Liver (tissue), 3 donors: ENCODE data around the gene TGFBR1.

Source experiments
- EGR1 ChIP-seq, 2 donors: IDR thresholded peaks; 2 replicates each; pipeline ENCODE4 v1.6.1; 2016 to 2018; ENCODE audit warnings: antibody characterized with exemption in 2 of 2, low read depth in 2 of 2
- FOXA1 ChIP-seq: IDR thresholded peaks from 2 replicates; pipeline ENCODE4 v1.6.1; 2016; ENCODE audit warnings: antibody characterized with exemption
- HNF4A ChIP-seq, 2 donors: conservative IDR thresholded peaks; 2 replicates each; pipeline ENCODE4 v1.6.1; 2016; ENCODE audit warnings: antibody characterized with exemption in 2 of 2, mild to moderate bottlenecking in 2 of 2
- JUND ChIP-seq, 2 donors: IDR thresholded peaks; 2 replicates each; pipeline ENCODE4 v1.6.1; 2016; ENCODE audit warnings: antibody characterized with exemption in 2 of 2
- RAD21 ChIP-seq, 2 donors: IDR thresholded peaks; 2 replicates each; pipeline ENCODE4 v1.6.1; 2016; ENCODE audit warnings: antibody characterized with exemption in 2 of 2, mild to moderate bottlenecking in 2 of 2
- RXRA ChIP-seq, 2 donors: IDR thresholded peaks; 2 replicates each; pipeline ENCODE4 v1.6.1; 2017 to 2018; ENCODE audit warnings: antibody characterized with exemption in 2 of 2, mild to moderate bottlenecking in 1 of 2
- SP1 ChIP-seq: IDR thresholded peaks from 2 replicates; pipeline ENCODE4 v1.6.1; 2018; ENCODE audit warnings: antibody characterized with exemption, mild to moderate bottlenecking
- TAF1 ChIP-seq: conservative IDR thresholded peaks from 2 replicates; pipeline ENCODE4 v1.6.1; 2016; ENCODE audit warnings: antibody characterized with exemption, mild to moderate bottlenecking
- YY1 ChIP-seq: IDR thresholded peaks from 2 replicates; pipeline ENCODE4 v1.6.1; 2016; ENCODE audit warnings: antibody characterized with exemption, mild to moderate bottlenecking
- TF ChIP-seq, protein P1 (sequence below): IDR thresholded peaks from 2 replicates; pipeline ENCODE4 v1.6.1; 2016; ENCODE audit warnings: antibody characterized with exemption
- TF ChIP-seq, protein P2 (sequence below): fragments of 150-350 bp; IDR thresholded peaks from 2 replicates; pipeline ENCODE4 v1.5.1; 2017; ENCODE audit warnings: improper control_type of control experiment, low read depth, low read length; ENCODE audit not compliant: missing input control
- TF ChIP-seq, protein P3 (sequence below): IDR thresholded peaks from 2 replicates; pipeline ENCODE4 v1.6.1; 2016; ENCODE audit warnings: antibody characterized with exemption
- TF ChIP-seq, protein P4 (sequence below): IDR thresholded peaks from 2 replicates; pipeline ENCODE4 v1.6.1; 2016; ENCODE audit warnings: antibody characterized with exemption
- TF ChIP-seq, protein P5 (sequence below): IDR thresholded peaks from 2 replicates; pipeline ENCODE4 v1.6.1; 2016; ENCODE audit warnings: antibody characterized with exemption, mild to moderate bottlenecking
- donor health status: healthy.
- donor health status: healthy.

DNA sequence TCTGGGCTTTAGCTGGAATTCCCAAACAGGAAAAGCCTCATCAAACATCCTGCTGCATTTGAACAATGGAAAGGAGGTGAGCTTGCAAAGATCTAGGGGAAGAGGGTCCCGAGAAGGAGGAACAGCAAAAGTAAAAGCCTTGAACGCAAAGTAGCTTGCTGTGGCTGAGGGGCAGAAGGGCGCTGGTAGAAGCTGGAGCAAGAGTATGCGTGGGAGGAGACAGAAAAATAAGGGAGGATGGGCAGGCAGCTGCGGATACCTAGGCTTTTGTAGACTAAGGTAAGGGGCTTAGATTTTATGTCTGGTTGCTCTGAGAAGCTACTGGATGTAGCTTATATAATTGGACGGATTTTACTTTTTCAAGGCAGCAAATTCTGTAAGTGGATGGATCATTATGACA, 21.9 kb upstream of the TGFBR1 start:
- TF ChIP-seq, protein P1, sequence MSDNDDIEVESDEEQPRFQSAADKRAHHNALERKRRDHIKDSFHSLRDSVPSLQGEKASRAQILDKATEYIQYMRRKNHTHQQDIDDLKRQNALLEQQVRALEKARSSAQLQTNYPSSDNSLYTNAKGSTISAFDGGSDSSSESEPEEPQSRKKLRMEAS = no peak
- TF ChIP-seq, protein P2, sequence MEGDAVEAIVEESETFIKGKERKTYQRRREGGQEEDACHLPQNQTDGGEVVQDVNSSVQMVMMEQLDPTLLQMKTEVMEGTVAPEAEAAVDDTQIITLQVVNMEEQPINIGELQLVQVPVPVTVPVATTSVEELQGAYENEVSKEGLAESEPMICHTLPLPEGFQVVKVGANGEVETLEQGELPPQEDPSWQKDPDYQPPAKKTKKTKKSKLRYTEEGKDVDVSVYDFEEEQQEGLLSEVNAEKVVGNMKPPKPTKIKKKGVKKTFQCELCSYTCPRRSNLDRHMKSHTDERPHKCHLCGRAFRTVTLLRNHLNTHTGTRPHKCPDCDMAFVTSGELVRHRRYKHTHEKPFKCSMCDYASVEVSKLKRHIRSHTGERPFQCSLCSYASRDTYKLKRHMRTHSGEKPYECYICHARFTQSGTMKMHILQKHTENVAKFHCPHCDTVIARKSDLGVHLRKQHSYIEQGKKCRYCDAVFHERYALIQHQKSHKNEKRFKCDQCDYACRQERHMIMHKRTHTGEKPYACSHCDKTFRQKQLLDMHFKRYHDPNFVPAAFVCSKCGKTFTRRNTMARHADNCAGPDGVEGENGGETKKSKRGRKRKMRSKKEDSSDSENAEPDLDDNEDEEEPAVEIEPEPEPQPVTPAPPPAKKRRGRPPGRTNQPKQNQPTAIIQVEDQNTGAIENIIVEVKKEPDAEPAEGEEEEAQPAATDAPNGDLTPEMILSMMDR = no peak
- TF ChIP-seq RAD21 (IDR thresholded peaks at IDR 0.05) (no peak), TAF1 (no peak), HNF4A (conservative IDR thresholded peaks at IDR 0.05) (no peak), JUND (IDR thresholded peaks at IDR 0.05) (no peak), RXRA (IDR thresholded peaks at IDR 0.05) (no peak), SP1 (no peak), FOXA1 (no peak), EGR1 (IDR thresholded peaks at IDR 0.05; ENCODE audit: low read depth in 2 of 2) (no peak), YY1 (no peak)
- TF ChIP-seq, protein P3, sequence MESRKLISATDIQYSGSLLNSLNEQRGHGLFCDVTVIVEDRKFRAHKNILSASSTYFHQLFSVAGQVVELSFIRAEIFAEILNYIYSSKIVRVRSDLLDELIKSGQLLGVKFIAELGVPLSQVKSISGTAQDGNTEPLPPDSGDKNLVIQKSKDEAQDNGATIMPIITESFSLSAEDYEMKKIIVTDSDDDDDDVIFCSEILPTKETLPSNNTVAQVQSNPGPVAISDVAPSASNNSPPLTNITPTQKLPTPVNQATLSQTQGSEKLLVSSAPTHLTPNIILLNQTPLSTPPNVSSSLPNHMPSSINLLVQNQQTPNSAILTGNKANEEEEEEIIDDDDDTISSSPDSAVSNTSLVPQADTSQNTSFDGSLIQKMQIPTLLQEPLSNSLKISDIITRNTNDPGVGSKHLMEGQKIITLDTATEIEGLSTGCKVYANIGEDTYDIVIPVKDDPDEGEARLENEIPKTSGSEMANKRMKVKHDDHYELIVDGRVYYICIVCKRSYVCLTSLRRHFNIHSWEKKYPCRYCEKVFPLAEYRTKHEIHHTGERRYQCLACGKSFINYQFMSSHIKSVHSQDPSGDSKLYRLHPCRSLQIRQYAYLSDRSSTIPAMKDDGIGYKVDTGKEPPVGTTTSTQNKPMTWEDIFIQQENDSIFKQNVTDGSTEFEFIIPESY = no peak
- TF ChIP-seq, protein P4, sequence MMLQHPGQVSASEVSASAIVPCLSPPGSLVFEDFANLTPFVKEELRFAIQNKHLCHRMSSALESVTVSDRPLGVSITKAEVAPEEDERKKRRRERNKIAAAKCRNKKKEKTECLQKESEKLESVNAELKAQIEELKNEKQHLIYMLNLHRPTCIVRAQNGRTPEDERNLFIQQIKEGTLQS = no peak
- TF ChIP-seq, protein P5, sequence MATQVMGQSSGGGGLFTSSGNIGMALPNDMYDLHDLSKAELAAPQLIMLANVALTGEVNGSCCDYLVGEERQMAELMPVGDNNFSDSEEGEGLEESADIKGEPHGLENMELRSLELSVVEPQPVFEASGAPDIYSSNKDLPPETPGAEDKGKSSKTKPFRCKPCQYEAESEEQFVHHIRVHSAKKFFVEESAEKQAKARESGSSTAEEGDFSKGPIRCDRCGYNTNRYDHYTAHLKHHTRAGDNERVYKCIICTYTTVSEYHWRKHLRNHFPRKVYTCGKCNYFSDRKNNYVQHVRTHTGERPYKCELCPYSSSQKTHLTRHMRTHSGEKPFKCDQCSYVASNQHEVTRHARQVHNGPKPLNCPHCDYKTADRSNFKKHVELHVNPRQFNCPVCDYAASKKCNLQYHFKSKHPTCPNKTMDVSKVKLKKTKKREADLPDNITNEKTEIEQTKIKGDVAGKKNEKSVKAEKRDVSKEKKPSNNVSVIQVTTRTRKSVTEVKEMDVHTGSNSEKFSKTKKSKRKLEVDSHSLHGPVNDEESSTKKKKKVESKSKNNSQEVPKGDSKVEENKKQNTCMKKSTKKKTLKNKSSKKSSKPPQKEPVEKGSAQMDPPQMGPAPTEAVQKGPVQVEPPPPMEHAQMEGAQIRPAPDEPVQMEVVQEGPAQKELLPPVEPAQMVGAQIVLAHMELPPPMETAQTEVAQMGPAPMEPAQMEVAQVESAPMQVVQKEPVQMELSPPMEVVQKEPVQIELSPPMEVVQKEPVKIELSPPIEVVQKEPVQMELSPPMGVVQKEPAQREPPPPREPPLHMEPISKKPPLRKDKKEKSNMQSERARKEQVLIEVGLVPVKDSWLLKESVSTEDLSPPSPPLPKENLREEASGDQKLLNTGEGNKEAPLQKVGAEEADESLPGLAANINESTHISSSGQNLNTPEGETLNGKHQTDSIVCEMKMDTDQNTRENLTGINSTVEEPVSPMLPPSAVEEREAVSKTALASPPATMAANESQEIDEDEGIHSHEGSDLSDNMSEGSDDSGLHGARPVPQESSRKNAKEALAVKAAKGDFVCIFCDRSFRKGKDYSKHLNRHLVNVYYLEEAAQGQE = no peak
